Neuronal stem cell (in vitro differentiated cells): ENCODE measurements around the gene GCNT2.
A peak's percentile ranks its signal among the peaks of the same experiment; 100 is the strongest.

Experiments used
- DNase-seq: peaks from one replicate; pipeline ENCODE4 v3.0.0-alpha.2; 2013; ENCODE audit warnings: low spot score
- H2AFZ ChIP-seq: one replicate; pipeline ENCODE4 v1.6.1; 2013; ENCODE audit warnings: mild to moderate bottlenecking, low read length, inconsistent platforms
- H2AK5ac ChIP-seq: 2 replicates; pipeline ENCODE4 v1.6.1; 2013; ENCODE audit warnings: low read depth, mild to moderate bottlenecking, inconsistent platforms, low read length, moderate library complexity, mixed read lengths
- H2BK120ac ChIP-seq: 2 replicates; pipeline ENCODE4 v1.6.1; 2013; ENCODE audit warnings: low read depth, mild to moderate bottlenecking, inconsistent platforms, low read length, moderate library complexity, mixed read lengths
- H2BK12ac ChIP-seq: one replicate; pipeline ENCODE4 v1.6.1; 2013; ENCODE audit warnings: low read length, inconsistent platforms
- H2BK15ac ChIP-seq: 2 replicates; pipeline ENCODE4 v1.6.1; 2013; ENCODE audit warnings: mild to moderate bottlenecking, low read length, inconsistent platforms, mixed read lengths
- H2BK5ac ChIP-seq: one replicate; pipeline ENCODE4 v1.6.1; 2013; ENCODE audit warnings: inconsistent platforms, mild to moderate bottlenecking, low read length, moderate library complexity
- H3K14ac ChIP-seq: one replicate; pipeline ENCODE4 v1.6.1; 2013; ENCODE audit warnings: low read length, inconsistent platforms
- H3K18ac ChIP-seq: 2 replicates; pipeline ENCODE4 v1.6.1; 2013; ENCODE audit warnings: low read length, inconsistent platforms
- H3K23ac ChIP-seq: 2 replicates; pipeline ENCODE4 v1.6.1; 2013; ENCODE audit warnings: low read depth, mild to moderate bottlenecking, mixed read lengths, low read length, inconsistent platforms; ENCODE audit not compliant: poor library complexity
- H3K27ac ChIP-seq: replicated peaks from 3 replicates; pipeline ENCODE4 v1.5.1; 2013; ENCODE audit warnings: low read length, inconsistent platforms
- H3K27me3 ChIP-seq, 3 experiments: 2 replicates each; pipeline ENCODE4 v1.6.1; 2013; ENCODE audit warnings: low read length in 3 of 3, mild to moderate bottlenecking in 2 of 3, inconsistent platforms in 1 of 3, low read depth in 1 of 3, mixed read lengths in 1 of 3, moderate library complexity in 1 of 3; ENCODE audit not compliant: control insufficient read depth in 3 of 3, insufficient read depth in 3 of 3
- H3K36me3 ChIP-seq, 2 donors: replicated peaks in 1 of 2; 2 replicates each; pipeline ENCODE4 v1.6.1; 2013; ENCODE audit warnings: low read length in 2 of 2; ENCODE audit not compliant: control insufficient read depth in 2 of 2, insufficient read depth in 2 of 2
- H3K4ac ChIP-seq: 2 replicates; pipeline ENCODE4 v1.6.1; 2013; ENCODE audit warnings: inconsistent platforms, mild to moderate bottlenecking, low read length, moderate library complexity
- H3K4me1 ChIP-seq, 2 donors: 1 replicate in 1 of 2; 2 replicates in 1 of 2; pipeline ENCODE4 v1.6.1; 2013; ENCODE audit warnings: low read length in 2 of 2, low read depth in 1 of 2; ENCODE audit not compliant: control insufficient read depth in 2 of 2, insufficient read depth in 1 of 2
- H3K4me2 ChIP-seq: one replicate; pipeline ENCODE4 v1.6.1; 2013; ENCODE audit warnings: mild to moderate bottlenecking, low read length, inconsistent platforms; ENCODE audit not compliant: insufficient read depth, poor library complexity, severe bottlenecking
- H3K4me3 ChIP-seq, 2 donors: 2 replicates each; pipeline ENCODE4 v1.5.1; 2013; ENCODE audit warnings: low read length in 2 of 2, mild to moderate bottlenecking in 2 of 2, inconsistent platforms in 1 of 2, moderate library complexity in 1 of 2
- H3K79me1 ChIP-seq: one replicate; pipeline ENCODE4 v1.6.1; 2013; ENCODE audit warnings: low read depth, mild to moderate bottlenecking, inconsistent platforms, low read length, moderate library complexity
- H3K9ac ChIP-seq: one replicate; pipeline ENCODE4 v1.6.1; 2013; ENCODE audit warnings: mild to moderate bottlenecking, low read depth, low read length, inconsistent platforms; ENCODE audit not compliant: poor library complexity
- H3K9me3 ChIP-seq, 2 donors: replicated peaks in 1 of 2; 2 replicates each; pipeline versions ENCODE3 to v1.6.1; 2013; ENCODE audit warnings: low read length in 2 of 2, mild to moderate bottlenecking in 2 of 2, inconsistent platforms in 1 of 2, low read depth in 1 of 2, mixed read lengths in 1 of 2, moderate library complexity in 1 of 2; ENCODE audit not compliant: control insufficient read depth in 2 of 2, insufficient read depth in 1 of 2
- H4K8ac ChIP-seq: one replicate; pipeline ENCODE4 v1.6.1; 2013; ENCODE audit warnings: low read depth, mild to moderate bottlenecking, inconsistent platforms, low read length, moderate library complexity
- H4K91ac ChIP-seq: one replicate; pipeline ENCODE4 v1.6.1; 2013; ENCODE audit warnings: low read length, low read depth, mild to moderate bottlenecking, inconsistent platforms; ENCODE audit not compliant: poor library complexity
- WGBS, 2 donors: extraction: QIAGEN DNeasy Blood & Tissue Kit; methylation state at CpG; one replicate each; pipeline ENCODE4 v1.1.7; 2013; ENCODE audit warnings: missing lambda C conversion rate in 2 of 2, mixed read lengths in 1 of 2; ENCODE audit not compliant: insufficient read length in 2 of 2, insufficient replicate concordance in 1 of 2; ENCODE audit errors: extremely low coverage in 2 of 2; 5-methylcytosine and 5-hydroxymethylcytosine counted together

Gene GCNT2

DNA sequence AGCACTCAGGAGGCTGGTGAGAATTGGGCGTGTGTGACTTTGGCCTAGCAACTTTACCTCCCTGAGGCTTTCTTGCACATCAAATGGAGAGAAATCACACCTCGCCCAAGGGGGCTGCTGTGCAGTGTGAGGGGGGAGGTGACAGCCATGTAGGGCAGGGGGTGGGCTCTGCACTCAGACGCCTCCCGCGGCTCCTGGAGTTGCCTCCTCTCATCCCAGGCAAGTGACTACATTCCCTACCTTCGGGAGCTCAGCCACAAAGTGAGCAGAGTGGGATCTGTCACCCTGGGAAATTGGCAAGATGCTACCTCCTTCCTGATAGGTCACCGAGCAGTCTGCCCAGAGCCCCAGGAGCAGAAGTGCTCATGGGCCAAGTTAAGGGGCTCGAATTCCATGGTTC is 56.0 kb downstream of the GCNT2 start:
- Histone ChIP-seq H3K27me3 (no peaks in the 10 kb centered on the region), H3K9ac (no peak overlapping the region), H2AK5ac (no peak overlapping the region), H2AFZ (no peak overlapping the region), H3K79me1 (peaks cover 4% of the 10 kb centered on the region), H3K4me2 (no peak overlapping the region), H2BK120ac (no peak overlapping the region), H3K9me3 (no peaks in the 10 kb centered on the region), H3K36me3 (no peaks in the 10 kb centered on the region), H2BK15ac (no peak overlapping the region), H3K14ac (no peak overlapping the region), H3K18ac (peak overlapping the region; percentile 40), H3K27ac (no peak overlapping the region), H3K4me1 (peaks cover 0 to 15% of the 10 kb centered on the region in 2 donors), H2BK5ac (no peak overlapping the region), H3K4ac (no peak overlapping the region), H4K8ac (no peak overlapping the region), H4K91ac (no peak overlapping the region), H3K23ac (no peak overlapping the region), H3K4me3 (no peak overlapping the region), H2BK12ac (no peak overlapping the region)
- WGBS, 2 donors, result no CpG with 5 or more reads among the region's 8 CpGs
- no peak for DNase-seq

DNA sequence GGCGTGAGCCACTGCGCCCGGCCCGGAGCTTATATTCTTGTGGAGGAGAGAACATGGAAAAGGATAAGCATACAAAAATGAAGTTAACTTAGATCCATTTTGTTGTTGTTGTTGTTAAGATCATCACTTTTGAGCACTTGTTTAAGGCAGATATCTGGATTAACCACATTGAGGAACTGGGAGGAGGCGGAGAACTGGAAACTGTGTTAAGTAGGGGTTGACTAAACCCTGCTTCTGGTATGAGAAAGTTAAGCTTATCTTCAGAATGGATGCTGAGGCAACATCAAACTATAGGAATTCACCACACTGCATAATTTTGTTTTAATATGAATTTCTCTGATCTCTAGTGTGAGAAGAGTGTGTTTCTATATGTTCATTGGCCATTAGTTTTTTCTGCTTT is 57.6 kb downstream of the GCNT2 start:
- Histone ChIP-seq H2AK5ac (no peak overlapping the region), H2AFZ (no peak overlapping the region)

GRCh38 chr6:10579803-10580202 is 58.7 kb downstream of the GCNT2 start:
- H3K4me1 ChIP-seq, result peaks cover 22 to 23% of the 10 kb centered on the region in 2 donors
- no peak overlapping the region for H2BK120ac ChIP-seq
- no peak overlapping the region for H3K18ac ChIP-seq
- no peaks in the 10 kb centered on the region for H3K27me3 ChIP-seq
- H3K4me2 ChIP-seq, result no peak overlapping the region
- no peak overlapping the region for H3K9ac ChIP-seq
- H4K8ac ChIP-seq, result no peak overlapping the region
- no peak overlapping the region for H3K27ac ChIP-seq
- no peaks in the 10 kb centered on the region for H3K9me3 ChIP-seq
- H3K4ac ChIP-seq, result no peak overlapping the region
- H3K14ac ChIP-seq, result no peak overlapping the region
- H2AFZ ChIP-seq, result no peak overlapping the region
- H4K91ac ChIP-seq, result no peak overlapping the region
- no CpG with 5 or more reads among the region's 4 CpGs for WGBS, 2 donors
- H3K4me3 ChIP-seq, result no peak overlapping the region
- no peak overlapping the region for H2BK5ac ChIP-seq
- no peaks in the 10 kb centered on the region for H3K36me3 ChIP-seq
- H2AK5ac ChIP-seq, result no peak overlapping the region
- no peak overlapping the region for H2BK12ac ChIP-seq
- H3K79me1 ChIP-seq, result no peaks in the 10 kb centered on the region
- no peak for DNase-seq
- no peak overlapping the region for H2BK15ac ChIP-seq
- H3K23ac ChIP-seq, result no peak overlapping the region

More for the DNA sequence above, 57.6 kb downstream of the GCNT2 start:
- Histone ChIP-seq H3K23ac (no peak overlapping the region), H3K36me3 (no peaks in the 10 kb centered on the region), H3K9ac (no peak overlapping the region), H4K91ac (no peak overlapping the region), H3K4ac (no peak overlapping the region), H2BK120ac (no peak overlapping the region), H3K27me3 (no peaks in the 10 kb centered on the region), H3K4me3 (no peak overlapping the region), H3K18ac (no peak overlapping the region), H4K8ac (no peak overlapping the region), H3K9me3 (no peaks in the 10 kb centered on the region), H3K27ac (no peak overlapping the region), H3K79me1 (peaks cover under 1% of the 10 kb centered on the region), H2BK12ac (no peak overlapping the region), H3K4me1 (peaks cover 12 to 18% of the 10 kb centered on the region in 2 donors), H3K14ac (no peak overlapping the region), H2BK15ac (no peak overlapping the region), H2BK5ac (no peak overlapping the region), H3K4me2 (no peak overlapping the region)
- no peak for DNase-seq
- WGBS, 2 donors, result no CpG with 5 or more reads among the region's 5 CpGs

DNA sequence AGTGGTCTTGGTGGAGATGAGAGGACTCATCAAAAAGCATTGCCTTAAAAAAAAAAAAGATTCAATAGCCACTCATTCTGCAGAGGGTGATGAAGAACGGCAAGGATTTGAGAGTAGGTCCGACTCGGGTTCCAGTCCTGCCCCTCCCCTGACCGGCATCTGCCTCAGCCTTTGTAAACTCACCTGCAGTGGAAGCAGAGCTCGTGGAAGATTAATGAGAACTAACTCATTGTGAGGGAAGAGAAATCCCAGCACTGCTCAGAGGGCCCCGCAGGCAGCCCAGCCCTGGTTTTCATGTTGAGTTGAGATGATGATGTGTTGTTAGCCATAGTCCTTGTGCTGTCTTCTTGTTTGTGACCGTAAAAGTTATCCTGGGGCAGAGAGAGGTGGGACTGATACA is 59.4 kb downstream of the GCNT2 start:
- Histone ChIP-seq H2AK5ac (no peak overlapping the region), H2BK12ac (no peak overlapping the region), H3K9ac (no peak overlapping the region), H2BK15ac (no peak overlapping the region), H3K4ac (no peak overlapping the region), H2BK5ac (no peak overlapping the region), H4K91ac (no peak overlapping the region), H3K18ac (no peak overlapping the region), H3K4me2 (no peak overlapping the region), H4K8ac (no peak overlapping the region), H3K9me3 (no peaks in the 10 kb centered on the region), H3K79me1 (no peaks in the 10 kb centered on the region), H2AFZ (no peak overlapping the region), H3K14ac (no peak overlapping the region), H3K27ac (peak overlapping the region; percentile 50), H3K4me1 (peaks cover 28 to 29% of the 10 kb centered on the region in 2 donors), H3K23ac (no peak overlapping the region), H3K27me3 (no peaks in the 10 kb centered on the region), H3K4me3 (no peak overlapping the region), H2BK120ac (no peak overlapping the region), H3K36me3 (no peaks in the 10 kb centered on the region)
- WGBS, 2 donors, result no CpG with 5 or more reads among the region's 7 CpGs
- no peak for DNase-seq
